ENCODE data around the gene INO80C.
"Not testable (repeated sequence)": the region's sequence is repeated elsewhere in the genome, so short reads cannot be mapped to it uniquely, and the experiment has no call there.

GRCh38 chr18:35488396-35488795 is 9.4 kb downstream of the INO80C start:
- TF ChIP-seq, protein P1, sequence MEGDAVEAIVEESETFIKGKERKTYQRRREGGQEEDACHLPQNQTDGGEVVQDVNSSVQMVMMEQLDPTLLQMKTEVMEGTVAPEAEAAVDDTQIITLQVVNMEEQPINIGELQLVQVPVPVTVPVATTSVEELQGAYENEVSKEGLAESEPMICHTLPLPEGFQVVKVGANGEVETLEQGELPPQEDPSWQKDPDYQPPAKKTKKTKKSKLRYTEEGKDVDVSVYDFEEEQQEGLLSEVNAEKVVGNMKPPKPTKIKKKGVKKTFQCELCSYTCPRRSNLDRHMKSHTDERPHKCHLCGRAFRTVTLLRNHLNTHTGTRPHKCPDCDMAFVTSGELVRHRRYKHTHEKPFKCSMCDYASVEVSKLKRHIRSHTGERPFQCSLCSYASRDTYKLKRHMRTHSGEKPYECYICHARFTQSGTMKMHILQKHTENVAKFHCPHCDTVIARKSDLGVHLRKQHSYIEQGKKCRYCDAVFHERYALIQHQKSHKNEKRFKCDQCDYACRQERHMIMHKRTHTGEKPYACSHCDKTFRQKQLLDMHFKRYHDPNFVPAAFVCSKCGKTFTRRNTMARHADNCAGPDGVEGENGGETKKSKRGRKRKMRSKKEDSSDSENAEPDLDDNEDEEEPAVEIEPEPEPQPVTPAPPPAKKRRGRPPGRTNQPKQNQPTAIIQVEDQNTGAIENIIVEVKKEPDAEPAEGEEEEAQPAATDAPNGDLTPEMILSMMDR (IDR thresholded peaks at IDR 0.05; ENCODE audit: low read length) = not testable (repeated sequence)
- not testable (repeated sequence) for TF ChIP-seq EZH2 (IDR thresholded peaks at IDR 0.05; ENCODE audit: borderline replicate concordance, low read length)
